Kidney (tissue), 14 donors: ENCODE results near the gene TMEM235. TPM values are rescaled to one million over a fixed set of nuclear protein-coding genes. Genes with fewer than 3 reads are reported as not detected.

Experiments used
- DNase-seq, 5 donors: peaks; one replicate each; pipeline ENCODE4 v3.0.0-alpha.2; 2013 to 2020
- FAIRE-seq: peaks from 2 replicates; lab custom pipeline; 2012; peaks lifted over from hg19 to GRCh38; lab: Jason Lieb, UNC
- H3K27ac ChIP-seq, 2 donors: one replicate each; pipeline ENCODE4 v1.7.0; 2013; ENCODE audit warnings: low read depth in 2 of 2, low read length in 2 of 2, inconsistent platforms in 1 of 2
- H3K27me3 ChIP-seq: one replicate; pipeline ENCODE4 v1.7.1; 2013; ENCODE audit warnings: low read length, inconsistent platforms; ENCODE audit not compliant: control insufficient read depth, insufficient read depth
- H3K36me3 ChIP-seq, 3 donors: one replicate each; pipeline versions ENCODE4 v1.7.0 to v1.7.1; 2013; ENCODE audit warnings: low read length in 3 of 3, control low read depth in 1 of 3, inconsistent platforms in 1 of 3; ENCODE audit not compliant: insufficient read depth in 3 of 3, control insufficient read depth in 2 of 3
- H3K4me1 ChIP-seq, 3 donors: one replicate each; pipeline versions ENCODE4 v1.7.0 to v1.7.1; 2013; ENCODE audit warnings: low read length in 3 of 3, inconsistent platforms in 1 of 3, low read depth in 1 of 3; ENCODE audit not compliant: control insufficient read depth in 2 of 3, insufficient read depth in 2 of 3
- H3K4me3 ChIP-seq, 3 donors: one replicate each; pipeline versions ENCODE4 v1.7.0 to v1.8.1; 2013; ENCODE audit warnings: low read length in 3 of 3, control low read depth in 1 of 3, inconsistent platforms in 1 of 3
- H3K9ac ChIP-seq, 3 donors: one replicate each; pipeline versions ENCODE4 v1.7.0 to v1.7.1; 2013; ENCODE audit warnings: low read length in 3 of 3, control low read depth in 1 of 3, inconsistent platforms in 1 of 3
- H3K9me3 ChIP-seq, 3 donors: one replicate each; pipeline versions ENCODE4 v1.7.0 to v1.7.1; 2013; ENCODE audit warnings: low read length in 3 of 3, control low read depth in 1 of 3, inconsistent platforms in 1 of 3; ENCODE audit not compliant: control insufficient read depth in 2 of 3, insufficient read depth in 1 of 3
- intact Hi-C: fragments of 100-400 bp; cut with DNase I; formaldehyde crosslinking; loops from one replicate; pipeline ENCODE4 v1.11.1; 2022
- polyA plus RNA-seq: library from polyadenylated mRNA; stranded (reverse); fragments of 350-450 nt; fragmentation: Illumina TruSeq; extraction: RNeasy Lipid Tissue Mini Kit (QIAGEN cat#74804); gene quantifications from one replicate; pipeline ENCODE4 v1.2.3, GENCODE V29; 2014; ENCODE audit warnings: low read depth, low replicate concordance; ENCODE audit not compliant: insufficient read depth
- total RNA-seq: library from RNA; stranded (reverse); fragmentation: NEBNext Ultra II Directional; extraction: Animal tissue kit (Norgen Biotek cat#: 25700); gene quantifications from one replicate; pipeline ENCODE4 v1.2.1, GENCODE V29; 2021
- TF ChIP-seq, protein P1 (sequence below): IDR thresholded peaks from 3 replicates; pipeline ENCODE4 v1.5.1; 2012; ENCODE audit warnings: mild to moderate bottlenecking, moderate library complexity, borderline replicate concordance; ENCODE audit not compliant: insufficient read depth; ENCODE audit errors: extremely low read depth
- donor health status: control.
- donor health status: control.
- donor health status: control.
- donor health status: control.
- donor health status: control.
- donor health status: DM: yes; HTN: yes; CAD: no.
- donor health status: Normal renal cell carcinoma (clear cell type).

Gene TMEM235
- total and polyA plus RNA-seq, 2 donors from 2014 or later: not detected

DNA sequence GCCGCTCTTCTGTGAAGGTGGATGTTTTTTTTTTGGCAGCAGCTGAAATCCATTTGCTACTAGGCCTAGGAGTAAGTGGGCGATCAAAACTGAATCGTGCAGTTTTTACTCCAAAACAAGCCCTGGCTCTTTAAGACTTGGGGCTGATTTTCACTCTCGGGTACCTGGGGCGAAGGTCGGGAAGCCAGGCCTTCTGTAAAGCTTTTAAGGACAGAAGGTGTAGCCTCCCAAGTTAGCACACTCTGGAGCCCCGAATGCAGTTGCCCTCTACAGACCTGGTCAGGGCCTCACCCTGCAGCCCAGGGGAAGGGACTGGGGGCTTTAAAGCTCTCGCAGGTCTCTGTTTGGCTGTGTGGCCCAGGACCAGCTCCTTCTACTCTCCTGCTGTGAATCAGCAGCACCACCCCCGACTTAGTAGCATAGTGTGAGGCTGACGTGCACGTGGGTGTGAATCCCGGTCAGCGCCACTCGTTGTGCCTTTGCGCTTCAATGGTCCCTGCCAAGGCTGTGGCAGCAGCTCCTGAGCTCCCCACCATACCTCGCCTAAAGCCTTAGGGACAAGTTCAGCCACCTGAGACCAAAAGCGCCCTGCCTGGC, 49.9 kb downstream of the TMEM235 start:
- Histone ChIP-seq H3K27me3 (no peaks in the 10 kb centered on the region), H3K36me3 (no peaks in the 10 kb centered on the region), H3K4me3 (no peak overlapping the region), H3K9ac (no peak overlapping the region), H3K4me1 (peaks cover 0 to 4% (median 0%) of the 10 kb centered on the region in 3 donors), H3K9me3 (no peaks in the 10 kb centered on the region), H3K27ac (no peak overlapping the region)
- TF ChIP-seq, protein P1, sequence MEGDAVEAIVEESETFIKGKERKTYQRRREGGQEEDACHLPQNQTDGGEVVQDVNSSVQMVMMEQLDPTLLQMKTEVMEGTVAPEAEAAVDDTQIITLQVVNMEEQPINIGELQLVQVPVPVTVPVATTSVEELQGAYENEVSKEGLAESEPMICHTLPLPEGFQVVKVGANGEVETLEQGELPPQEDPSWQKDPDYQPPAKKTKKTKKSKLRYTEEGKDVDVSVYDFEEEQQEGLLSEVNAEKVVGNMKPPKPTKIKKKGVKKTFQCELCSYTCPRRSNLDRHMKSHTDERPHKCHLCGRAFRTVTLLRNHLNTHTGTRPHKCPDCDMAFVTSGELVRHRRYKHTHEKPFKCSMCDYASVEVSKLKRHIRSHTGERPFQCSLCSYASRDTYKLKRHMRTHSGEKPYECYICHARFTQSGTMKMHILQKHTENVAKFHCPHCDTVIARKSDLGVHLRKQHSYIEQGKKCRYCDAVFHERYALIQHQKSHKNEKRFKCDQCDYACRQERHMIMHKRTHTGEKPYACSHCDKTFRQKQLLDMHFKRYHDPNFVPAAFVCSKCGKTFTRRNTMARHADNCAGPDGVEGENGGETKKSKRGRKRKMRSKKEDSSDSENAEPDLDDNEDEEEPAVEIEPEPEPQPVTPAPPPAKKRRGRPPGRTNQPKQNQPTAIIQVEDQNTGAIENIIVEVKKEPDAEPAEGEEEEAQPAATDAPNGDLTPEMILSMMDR: no peak
- intact Hi-C loops: no loop called here
- peak in 3 of 5 donors; percentile 43 to 51 (median 50) for DNase-seq
- FAIRE-seq: no peak

DNA sequence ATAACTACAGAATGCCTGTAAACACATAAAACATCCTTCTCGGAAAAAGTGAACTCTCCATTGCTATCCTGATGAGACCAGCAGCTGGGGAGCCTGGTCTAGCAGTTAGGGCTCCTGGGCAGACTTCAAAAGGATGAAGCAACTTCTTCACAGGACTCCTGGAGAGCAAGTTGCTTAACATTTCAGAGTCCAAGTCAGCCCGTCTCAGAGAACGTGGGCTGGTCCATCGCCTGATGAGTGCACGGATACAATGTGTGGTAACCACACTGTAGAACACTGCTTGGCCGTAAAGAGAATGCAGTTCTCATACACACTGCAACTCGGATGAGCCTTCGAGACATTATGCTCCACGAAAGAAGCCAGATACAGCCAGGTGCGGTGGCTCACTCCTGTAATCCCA, 52.7 kb downstream of the TMEM235 start:
- no peak for DNase-seq
- no peak for FAIRE-seq

DNA sequence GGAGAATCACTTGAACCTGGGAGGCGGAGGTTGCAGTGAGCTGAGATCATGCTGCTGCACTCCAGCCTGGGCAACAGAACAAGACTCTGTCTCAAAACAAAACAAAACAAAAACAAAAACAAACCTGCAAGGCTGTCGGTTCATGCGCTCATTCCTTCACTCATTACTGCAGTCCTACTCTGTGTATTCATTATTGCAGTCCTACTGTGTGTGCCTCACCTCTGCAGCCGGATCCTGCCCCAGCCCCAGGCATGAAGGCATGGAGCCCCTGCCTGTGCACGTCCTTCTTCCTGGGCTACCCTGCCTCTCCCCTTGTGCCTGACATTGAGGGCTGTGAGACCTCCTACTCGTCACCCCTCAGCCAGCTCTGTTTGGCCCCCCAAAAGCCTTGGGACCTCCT, 57.6 kb downstream of the TMEM235 start:
- H3K9ac ChIP-seq: no peak overlapping the region
- peaks cover 0 to 1% (median 0%) of the 10 kb centered on the region in 3 donors for H3K9me3 ChIP-seq
- H3K4me1 ChIP-seq: peaks cover 0 to 2% (median 2%) of the 10 kb centered on the region in 3 donors
- no peak overlapping the region for H3K27ac ChIP-seq
- intact Hi-C loops: no loop called here
- H3K27me3 ChIP-seq: no peaks in the 10 kb centered on the region
- H3K36me3 ChIP-seq: no peaks in the 10 kb centered on the region
- TF ChIP-seq, protein P1: no peak
- H3K4me3 ChIP-seq: no peak overlapping the region
- DNase-seq (no peak), FAIRE-seq (no peak)

More for the DNA sequence above, 52.7 kb downstream of the TMEM235 start:
- Histone ChIP-seq H3K4me3 (no peak overlapping the region), H3K9ac (no peak overlapping the region), H3K4me1 (peaks cover 0 to 4% (median 0%) of the 10 kb centered on the region in 3 donors), H3K36me3 (no peaks in the 10 kb centered on the region), H3K27ac (no peak overlapping the region), H3K9me3 (no peaks in the 10 kb centered on the region), H3K27me3 (no peaks in the 10 kb centered on the region)
- intact Hi-C loops: no loop called here
- TF ChIP-seq, protein P1: no peak
